GM18951 (cell line): Measurements from ENCODE around the gene NT5DC1.
A peak's percentile ranks its signal among the peaks of the same experiment; 100 is the strongest.

Experiments used
- POLR2A ChIP-seq: IDR thresholded peaks from 4 replicates; pipeline ENCODE4 v1.6.1; 2011; ENCODE audit warnings: mild to moderate bottlenecking; ENCODE audit not compliant: insufficient read length, insufficient read depth; ENCODE audit errors: extremely low read depth
- in situ Hi-C: fragments of 300-500 bp; cut with MboI; formaldehyde crosslinking; loops from one replicate; pipeline ENCODE4 v1.12.0; 2022; ENCODE audit warnings: low sequenced_read_pairs, mixed read lengths, inconsistent platforms; ENCODE audit not compliant: unreplicated experiment

NT5DC1 gene

GRCh38 chr6:116100419-116101301 lies at the start of gene NT5DC1:
Gene NT5DC1 (plus strand): TSS chr6:116100853. CDS start chr6:116100931, 78 bp downstream.
- peak; percentile 96 for TF ChIP-seq POLR2A
- in situ Hi-C loops: no loop called here

GRCh38 chr6:116051244-116051643 lies 49.4 kb upstream of the NT5DC1 start:
- TF ChIP-seq POLR2A: no peak
- in situ Hi-C loops: no loop called here

DNA sequence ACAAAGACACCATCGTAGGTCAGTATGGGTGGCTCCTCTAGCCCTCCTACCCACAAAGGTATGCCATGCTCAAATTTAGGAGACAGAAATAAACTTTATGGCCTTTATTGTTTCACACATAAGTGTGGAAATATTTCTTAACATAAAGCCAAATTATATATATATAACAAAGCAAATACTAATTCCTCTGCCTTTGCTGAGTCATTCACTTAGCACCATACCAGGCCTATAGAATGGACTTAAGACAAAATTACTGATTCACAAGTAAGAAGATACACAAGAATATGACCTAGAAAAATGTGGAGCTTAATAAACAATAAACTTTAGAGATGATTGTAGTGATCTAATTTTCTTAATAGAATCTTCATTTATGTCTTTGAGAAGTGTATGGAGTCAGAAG lies 45.1 kb upstream of the NT5DC1 start:
- in situ Hi-C loops: no loop called here
- TF ChIP-seq POLR2A: no peak

- in situ Hi-C loops: no loop called here
Measured at GRCh38 chr6:116057766-116058165, 42.9 kb upstream of the NT5DC1 start.

GRCh38 chr6:116059713-116060571 lies 40.7 kb upstream of the NT5DC1 start:
- in situ Hi-C loops: no loop called here
- TF ChIP-seq POLR2A: no peak

More at GRCh38 chr6:116057766-116058165, 42.9 kb upstream of the NT5DC1 start:
- TF ChIP-seq POLR2A: no peak

- in situ Hi-C loops: no loop called here
- TF ChIP-seq POLR2A: no peak
Measured at GRCh38 chr6:116060572-116061283, 39.9 kb upstream of the NT5DC1 start, which contains the start of gene FRK. Gene FRK (minus strand): TSS chr6:116060891. CDS start chr6:116060311, 580 bp downstream.

DNA sequence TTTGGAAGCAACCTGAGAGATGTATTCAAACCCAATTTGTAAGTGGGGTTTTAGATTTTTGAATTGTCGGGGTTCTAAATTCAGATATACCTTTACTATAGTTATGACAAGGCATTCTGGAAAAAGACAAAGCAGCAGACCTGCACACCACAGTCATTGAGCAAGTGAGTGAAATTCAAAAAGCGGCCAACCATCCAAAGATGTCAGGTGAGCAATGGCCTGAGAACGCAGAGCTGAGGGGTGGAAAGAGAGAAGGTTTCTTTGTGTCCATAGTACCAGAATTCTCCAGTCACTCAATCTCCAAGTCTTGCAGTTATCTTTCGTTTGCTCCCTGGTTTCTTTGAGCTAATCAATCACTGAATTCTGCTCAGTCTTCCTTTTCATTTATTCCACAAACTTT lies 38.2 kb upstream of the NT5DC1 start:
- no peak for TF ChIP-seq POLR2A
- in situ Hi-C loops: no loop called here

DNA sequence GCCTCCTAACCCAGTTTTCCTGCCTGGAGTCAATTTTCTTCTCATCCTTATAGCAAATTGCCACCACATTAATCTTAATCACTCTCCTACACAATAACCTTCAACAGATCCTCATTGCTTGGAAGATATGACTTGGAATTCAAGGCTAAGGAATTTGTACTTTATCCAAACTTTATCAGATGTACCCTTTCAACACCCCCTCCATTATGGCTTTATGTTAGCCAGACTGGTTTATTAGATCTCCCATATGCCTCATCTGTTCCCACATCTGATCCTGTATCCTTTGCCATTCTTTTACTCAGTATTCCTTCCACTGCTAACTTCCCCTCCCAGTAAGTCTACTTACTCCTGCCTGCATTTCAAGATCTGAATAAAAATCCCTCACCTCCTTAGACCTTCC lies 36.0 kb upstream of the NT5DC1 start:
- in situ Hi-C loops: no loop called here
- TF ChIP-seq POLR2A: no peak

DNA sequence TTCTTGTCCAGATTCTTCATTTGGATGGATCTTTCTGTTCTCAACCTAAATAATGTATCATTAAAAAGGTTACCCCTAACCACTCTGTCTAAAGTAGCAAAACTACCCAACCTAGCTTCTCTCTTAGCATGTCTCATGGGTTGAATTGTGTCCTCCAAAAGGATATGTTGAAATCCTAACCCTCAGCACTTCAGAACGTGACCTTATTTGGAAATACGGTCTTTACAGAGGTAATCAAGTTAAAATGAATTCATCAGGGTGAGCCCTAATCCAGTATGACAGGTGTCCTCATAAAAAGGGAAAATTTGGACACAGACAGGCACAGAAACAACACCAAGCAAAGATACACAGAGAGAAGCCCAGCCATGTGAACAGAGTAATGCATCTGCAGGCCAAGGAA lies 33.9 kb upstream of the NT5DC1 start:
- no peak for TF ChIP-seq POLR2A
- in situ Hi-C loops: no loop called here

DNA sequence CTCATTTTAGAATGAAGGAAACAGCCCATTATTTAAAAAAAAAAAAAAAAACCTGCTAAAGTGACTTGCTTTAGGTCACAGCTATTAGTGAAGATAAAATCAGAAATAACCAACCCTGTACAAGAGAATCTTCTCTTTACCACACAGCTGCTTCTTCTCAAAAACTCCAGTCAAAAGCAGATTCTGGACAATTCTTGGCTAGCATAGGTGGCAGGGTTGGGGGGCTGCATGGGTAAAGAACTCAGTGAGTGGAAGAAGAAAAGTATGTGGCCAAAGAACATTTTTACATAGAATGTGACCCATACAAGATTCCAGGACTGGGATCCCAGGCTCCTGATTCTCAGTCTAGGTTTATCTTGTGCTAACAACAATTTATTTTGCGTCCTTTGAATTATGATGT lies 30.6 kb upstream of the NT5DC1 start:
- no peak for TF ChIP-seq POLR2A
- in situ Hi-C loops: no loop called here

DNA sequence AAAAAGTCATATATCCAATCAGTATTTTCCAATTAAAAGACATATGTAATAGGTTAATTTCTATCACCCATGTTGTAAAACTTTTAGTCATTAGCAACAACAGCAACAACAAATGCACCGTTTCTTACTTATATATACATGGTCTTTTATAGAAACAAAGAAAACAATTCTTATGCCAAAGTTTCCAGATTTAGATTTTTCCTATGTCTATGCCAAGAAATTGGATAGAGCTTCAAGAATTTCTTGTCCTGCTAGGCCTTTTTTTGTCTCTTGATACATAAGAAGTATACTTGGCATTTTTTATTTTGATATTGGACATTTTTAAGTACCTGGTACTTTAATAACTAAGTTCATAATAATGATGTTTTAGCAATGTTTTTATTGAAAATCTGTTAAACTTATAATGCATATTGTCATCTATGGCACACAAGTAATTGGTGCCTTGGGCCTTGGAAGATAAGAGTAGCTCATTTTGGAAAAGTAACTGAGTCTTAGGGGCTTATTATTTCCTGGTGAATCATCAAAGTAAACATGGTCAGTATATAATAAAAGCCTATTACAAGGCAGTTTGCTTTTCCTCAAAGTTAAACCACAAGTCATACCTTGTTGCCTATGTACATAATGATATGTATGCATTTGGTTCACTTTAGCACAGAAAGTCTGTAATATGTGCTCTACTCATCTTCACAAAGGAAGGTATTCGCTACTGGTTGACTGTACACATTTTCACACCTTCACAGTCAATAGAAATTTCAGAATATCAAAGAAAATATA lies 29.9 kb upstream of the NT5DC1 start:
- TF ChIP-seq POLR2A: no peak
- in situ Hi-C loops: no loop called here

GRCh38 chr6:116072368-116072767 lies 28.3 kb upstream of the NT5DC1 start:
- in situ Hi-C loops: no loop called here
- TF ChIP-seq POLR2A: no peak
